DND-41 (cell line): Measurements from ENCODE around the gene ZNF12.
"Not testable (repeated sequence)": the region's sequence is repeated elsewhere in the genome, so short reads cannot be mapped to it uniquely, and the experiment has no call there.

Source experiments
- CTCF ChIP-seq: IDR thresholded peaks from 2 replicates; pipeline ENCODE4 v1.5.1; 2012; ENCODE audit warnings: borderline replicate concordance, low read length, moderate library complexity, mild to moderate bottlenecking; ENCODE audit not compliant: poor library complexity, severe bottlenecking; ENCODE audit errors: extremely low read depth
- EZH2 ChIP-seq: IDR thresholded peaks from 3 replicates; pipeline ENCODE4 v1.6.1; 2012; ENCODE audit warnings: borderline replicate concordance, low read depth, mild to moderate bottlenecking, moderate library complexity, low read length, inconsistent platforms; ENCODE audit not compliant: severe bottlenecking

GRCh38 chr7:6726341-6726740 is 19.6 kb upstream of the ZNF12 start:
- not testable (repeated sequence) for TF ChIP-seq CTCF, EZH2
